Endothelial cell of umbilical vein (primary cell): ENCODE data around the gene DMD. TPM values are rescaled to one million over a fixed set of nuclear protein-coding genes. Genes with fewer than 3 reads are reported as not detected.
A peak's percentile ranks its signal among the peaks of the same experiment; 100 is the strongest.

Experiments
- BruUV-seq: library from RNA; stranded (reverse); fragments of 400-500 nt; replicated peaks from 2 replicates; lab custom pipeline; 2021; lab: Mats Ljungman, UMichigan
- CTCF ChIA-PET: fragments of 300-600, 350-600 bp; sonication (Branson Sonifier 250); formaldehyde crosslinking; loops from one replicate; lab custom pipeline; 2021; ENCODE audit warnings: antibody characterized with exemption, inconsistent platforms; lab: Charles Lee
- POLR2A ChIA-PET: fragments of 300-600, 350-600 bp; sonication (Branson Sonifier 250); formaldehyde crosslinking; loops from one replicate; lab custom pipeline; 2021; ENCODE audit warnings: antibody characterized with exemption, inconsistent platforms; lab: Charles Lee
- DNase-seq: peaks from one replicate; pipeline ENCODE4 v3.0.0-alpha.2; 2011; ENCODE audit warnings: low read depth, low spot score
- FAIRE-seq: peaks from 2 replicates; lab custom pipeline; 2011; peaks lifted over from hg19 to GRCh38; lab: Jason Lieb, UNC
- H2AFZ ChIP-seq: 2 replicates; pipeline ENCODE4 v1.6.0; 2012; ENCODE audit warnings: low read depth, low read length, control low read depth, inconsistent platforms
- H3K27ac ChIP-seq: 2 replicates; pipeline ENCODE4 v1.5.1; 2011; ENCODE audit warnings: low read depth, mild to moderate bottlenecking, control low read depth, low read length, moderate library complexity; ENCODE audit not compliant: insufficient read depth
- H3K27me3 ChIP-seq, 2 experiments: 2 replicates each; pipeline versions ENCODE4 v1.6.0 to v1.6.1; 2011; ENCODE audit warnings: low read length in 2 of 2, mixed read lengths in 1 of 2; ENCODE audit not compliant: control insufficient read depth in 2 of 2, insufficient read depth in 2 of 2
- H3K36me3 ChIP-seq, 2 experiments: 2 replicates in 1 of 2; 3 replicates in 1 of 2; pipeline ENCODE4 v1.5.1; 2011; ENCODE audit warnings: low read length in 2 of 2, mild to moderate bottlenecking in 1 of 2, moderate library complexity in 1 of 2; ENCODE audit not compliant: control insufficient read depth in 2 of 2, insufficient read depth in 2 of 2; ENCODE audit errors: extremely low read depth in 1 of 2
- H3K4me1 ChIP-seq: 3 replicates; pipeline ENCODE4 v1.5.1; 2011; ENCODE audit warnings: mild to moderate bottlenecking, low read length; ENCODE audit not compliant: control insufficient read depth, insufficient read depth; ENCODE audit errors: extremely low read depth
- H3K4me2 ChIP-seq: 2 replicates; pipeline ENCODE4 v1.6.1; 2011; ENCODE audit warnings: low read length, control low read depth, mixed read lengths; ENCODE audit not compliant: insufficient read depth
- H3K4me3 ChIP-seq, 3 experiments: fragments of 200-600 bp in 1 of 3; sonication (generic), shearing (Covaris generic) in 1 of 3; replicated peaks in 1 of 3; 2 replicates each; pipeline ENCODE4 v1.5.1; 2011 to 2016; ENCODE audit warnings: control low read depth in 3 of 3, low read length in 3 of 3, mild to moderate bottlenecking in 2 of 3, inconsistent platforms in 1 of 3, low read depth in 1 of 3, moderate library complexity in 1 of 3; ENCODE audit not compliant: insufficient read depth in 1 of 3
- H3K79me2 ChIP-seq: 2 replicates; pipeline ENCODE4 v1.6.0; 2012; ENCODE audit warnings: low read length, inconsistent platforms; ENCODE audit not compliant: control insufficient read depth, insufficient read depth
- H3K9ac ChIP-seq: replicated peaks from 2 replicates; pipeline ENCODE3; 2011; ENCODE audit warnings: low read length, control low read depth; ENCODE audit not compliant: insufficient read depth; ENCODE audit errors: extremely low read depth
- H3K9me1 ChIP-seq: replicated peaks from 3 replicates; pipeline ENCODE4 v1.6.0; 2011; ENCODE audit warnings: mild to moderate bottlenecking, low read length; ENCODE audit not compliant: control insufficient read depth, insufficient read depth; ENCODE audit errors: extremely low read depth
- H3K9me3 ChIP-seq: replicated peaks from 2 replicates; pipeline ENCODE4 v1.5.1; 2012; ENCODE audit warnings: low read length, inconsistent platforms; ENCODE audit not compliant: control insufficient read depth, insufficient read depth
- H4K20me1 ChIP-seq: replicated peaks from 2 replicates; pipeline ENCODE3; 2011; ENCODE audit warnings: mild to moderate bottlenecking, low read length; ENCODE audit not compliant: control insufficient read depth, insufficient read depth; ENCODE audit errors: extremely low read depth
- EZH2 ChIP-seq: IDR thresholded peaks from 2 replicates; pipeline ENCODE4 v1.6.1; 2012; ENCODE audit warnings: borderline replicate concordance, low read depth, mild to moderate bottlenecking, moderate library complexity, low read length, inconsistent platforms; ENCODE audit not compliant: severe bottlenecking
- FOS ChIP-seq: IDR thresholded peaks from 2 replicates; pipeline ENCODE4 v1.6.1; 2011; ENCODE audit warnings: mild to moderate bottlenecking, low read length, moderate library complexity, borderline replicate concordance; ENCODE audit not compliant: insufficient read depth
- GATA2 ChIP-seq: IDR thresholded peaks from 2 replicates; pipeline ENCODE4 v1.7.0; 2011; ENCODE audit warnings: low read depth, mild to moderate bottlenecking, moderate library complexity, mixed read lengths, low read length; ENCODE audit not compliant: insufficient read length, insufficient read depth
- JUN ChIP-seq: IDR thresholded peaks from 2 replicates; pipeline ENCODE4 v1.6.1; 2011; ENCODE audit warnings: borderline replicate concordance, low read depth; ENCODE audit not compliant: insufficient read length, insufficient read depth
- MYC ChIP-seq: IDR thresholded peaks from one replicate; pipeline ENCODE4 v1.6.1; 2011; ENCODE audit warnings: mild to moderate bottlenecking, low read depth, low read length
- POLR2A ChIP-seq: IDR thresholded peaks from 2 replicates; pipeline ENCODE4 v1.6.1; 2012; ENCODE audit warnings: low read depth, mild to moderate bottlenecking, control low read depth, low read length
- POLR2AphosphoS5 ChIP-seq: IDR thresholded peaks from 2 replicates; pipeline ENCODE4 v1.6.1; 2012; ENCODE audit warnings: low read depth, mild to moderate bottlenecking, control low read depth, low read length, moderate library complexity; ENCODE audit not compliant: insufficient read depth
- dilution Hi-C: fragments of 300-500 bp; cut with MboI; formaldehyde crosslinking; loops from one replicate; pipeline ENCODE4 v1.15.0; 2019; ENCODE audit warnings: low sequenced_read_pairs; ENCODE audit not compliant: extremely low pct_ligation_motif_present
- intact Hi-C: fragments of 100-400 bp; cut with micrococcal nuclease; formaldehyde crosslinking; loops from one replicate; pipeline ENCODE4 v1.10.0; 2022
- polyA plus RNA-seq, 4 experiments: library from polyadenylated mRNA; depleted of rRNA in 3 of 4; stranded (reverse) in 3 of 4; unstranded in 1 of 4; fragments of >200 nt; gene quantifications; 2 replicates each; pipeline versions ENCODE4 v1.2.1 to v1.2.3, GENCODE V29; 2011 to 2012; ENCODE audit warnings: missing spikeins in 1 of 4
- total RNA-seq: library from RNA; stranded (reverse); gene quantifications from 2 replicates; pipeline ENCODE4 v1.2.3, GENCODE V29; 2021
- TF ChIP-seq, protein P1 (sequence below): IDR thresholded peaks from 2 replicates; pipeline ENCODE4 v1.6.1; 2011; ENCODE audit not compliant: insufficient read depth, insufficient read length
- TF ChIP-seq, protein P2 (sequence below), 2 donors: IDR thresholded peaks; 1 replicate in 1 of 2; 2 replicates in 1 of 2; pipeline ENCODE4 v1.5.1; 2011; ENCODE audit warnings: low read length in 2 of 2, mild to moderate bottlenecking in 2 of 2, moderate library complexity in 2 of 2, control low read depth in 1 of 2, inconsistent platforms in 1 of 2, low read depth in 1 of 2; ENCODE audit not compliant: insufficient read depth in 1 of 2; ENCODE audit errors: extremely low read depth in 1 of 2

Gene DMD
- total and polyA plus RNA-seq, 2 donors (not counting 3 experiments of a cell fraction or from before 2014, with no cell fraction given), result 7.3 to 9.0 TPM

DNA sequence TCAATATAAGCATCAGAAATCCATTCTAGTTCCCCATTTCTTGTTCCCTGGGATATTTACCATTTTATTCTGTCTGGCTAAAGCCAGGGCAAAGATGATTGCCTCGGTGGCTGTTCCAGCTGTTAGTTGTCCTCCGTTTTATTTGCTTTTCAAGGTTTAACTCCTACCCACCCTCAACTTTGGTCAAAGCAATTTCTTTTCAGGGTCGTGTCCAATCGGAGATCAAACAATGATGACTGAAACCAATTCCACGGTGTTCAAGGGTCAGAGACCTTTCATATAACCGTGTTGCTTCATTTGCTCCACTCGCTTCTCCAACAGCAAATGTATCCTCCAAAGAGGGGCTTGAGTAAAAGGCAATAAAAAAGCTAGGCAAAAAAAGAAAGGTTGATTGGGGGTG lies 1946.0 kb downstream of the DMD start:
- Histone ChIP-seq H2AFZ (no peak overlapping the region), H3K79me2 (no peaks in the 10 kb centered on the region), H3K4me1 (no peaks in the 10 kb centered on the region), H3K27ac (no peak overlapping the region), H3K27me3 (no peaks in the 10 kb centered on the region), H4K20me1 (peaks cover 2% of the 10 kb centered on the region), H3K4me2 (peak overlapping the region; percentile 52), H3K9me3 (no peaks in the 10 kb centered on the region), H3K9ac (no peak overlapping the region), H3K9me1 (no peaks in the 10 kb centered on the region), H3K4me3 (peak overlapping the region in 2 of 3 experiments; percentile 21 to 36), H3K36me3 (no peaks in the 10 kb centered on the region)
- TF ChIP-seq GATA2 (no peak), POLR2A (no peak), JUN (no peak), EZH2 (no peak), POLR2AphosphoS5 (no peak), FOS (no peak), MYC (no peak)
- TF ChIP-seq, protein P1, sequence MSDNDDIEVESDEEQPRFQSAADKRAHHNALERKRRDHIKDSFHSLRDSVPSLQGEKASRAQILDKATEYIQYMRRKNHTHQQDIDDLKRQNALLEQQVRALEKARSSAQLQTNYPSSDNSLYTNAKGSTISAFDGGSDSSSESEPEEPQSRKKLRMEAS, result no peak
- TF ChIP-seq, protein P2, sequence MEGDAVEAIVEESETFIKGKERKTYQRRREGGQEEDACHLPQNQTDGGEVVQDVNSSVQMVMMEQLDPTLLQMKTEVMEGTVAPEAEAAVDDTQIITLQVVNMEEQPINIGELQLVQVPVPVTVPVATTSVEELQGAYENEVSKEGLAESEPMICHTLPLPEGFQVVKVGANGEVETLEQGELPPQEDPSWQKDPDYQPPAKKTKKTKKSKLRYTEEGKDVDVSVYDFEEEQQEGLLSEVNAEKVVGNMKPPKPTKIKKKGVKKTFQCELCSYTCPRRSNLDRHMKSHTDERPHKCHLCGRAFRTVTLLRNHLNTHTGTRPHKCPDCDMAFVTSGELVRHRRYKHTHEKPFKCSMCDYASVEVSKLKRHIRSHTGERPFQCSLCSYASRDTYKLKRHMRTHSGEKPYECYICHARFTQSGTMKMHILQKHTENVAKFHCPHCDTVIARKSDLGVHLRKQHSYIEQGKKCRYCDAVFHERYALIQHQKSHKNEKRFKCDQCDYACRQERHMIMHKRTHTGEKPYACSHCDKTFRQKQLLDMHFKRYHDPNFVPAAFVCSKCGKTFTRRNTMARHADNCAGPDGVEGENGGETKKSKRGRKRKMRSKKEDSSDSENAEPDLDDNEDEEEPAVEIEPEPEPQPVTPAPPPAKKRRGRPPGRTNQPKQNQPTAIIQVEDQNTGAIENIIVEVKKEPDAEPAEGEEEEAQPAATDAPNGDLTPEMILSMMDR (IDR thresholded peaks at IDR 0.05; ENCODE audit: extremely low read depth in 1 of 2, insufficient read depth in 1 of 2, low read depth in 1 of 2, low read length in 2 of 2), result no peak
- ChIA-PET CTCF (interaction anchor here (1.6 kb wide), 1 partner anchor 51 kb away, joined by 16 read pairs; no protein-coding TSS in a partner anchor), POLR2A (no interaction called here)
- dilution Hi-C loops (no loop called here), intact Hi-C loops (loop anchor here (5.0 kb wide), 3 partner anchors 58 to 228 kb away; no protein-coding TSS in a partner anchor)
- DNase-seq (no peak), FAIRE-seq (no peak)
- TSS peak; percentile 6 for BruUV-seq
